Inferior parietal cortex (tissue), 1 donor: ENCODE results near the gene RABGAP1.
"Not testable (repeated sequence)": the region's sequence is repeated elsewhere in the genome, so short reads cannot be mapped to it uniquely, and the experiment has no call there.

Experiments used
- DNase-seq: peaks from one replicate; pipeline ENCODE4 v3.0.0-alpha.2; 2016; ENCODE audit errors: extremely low spot score

RABGAP1 gene

DNA sequence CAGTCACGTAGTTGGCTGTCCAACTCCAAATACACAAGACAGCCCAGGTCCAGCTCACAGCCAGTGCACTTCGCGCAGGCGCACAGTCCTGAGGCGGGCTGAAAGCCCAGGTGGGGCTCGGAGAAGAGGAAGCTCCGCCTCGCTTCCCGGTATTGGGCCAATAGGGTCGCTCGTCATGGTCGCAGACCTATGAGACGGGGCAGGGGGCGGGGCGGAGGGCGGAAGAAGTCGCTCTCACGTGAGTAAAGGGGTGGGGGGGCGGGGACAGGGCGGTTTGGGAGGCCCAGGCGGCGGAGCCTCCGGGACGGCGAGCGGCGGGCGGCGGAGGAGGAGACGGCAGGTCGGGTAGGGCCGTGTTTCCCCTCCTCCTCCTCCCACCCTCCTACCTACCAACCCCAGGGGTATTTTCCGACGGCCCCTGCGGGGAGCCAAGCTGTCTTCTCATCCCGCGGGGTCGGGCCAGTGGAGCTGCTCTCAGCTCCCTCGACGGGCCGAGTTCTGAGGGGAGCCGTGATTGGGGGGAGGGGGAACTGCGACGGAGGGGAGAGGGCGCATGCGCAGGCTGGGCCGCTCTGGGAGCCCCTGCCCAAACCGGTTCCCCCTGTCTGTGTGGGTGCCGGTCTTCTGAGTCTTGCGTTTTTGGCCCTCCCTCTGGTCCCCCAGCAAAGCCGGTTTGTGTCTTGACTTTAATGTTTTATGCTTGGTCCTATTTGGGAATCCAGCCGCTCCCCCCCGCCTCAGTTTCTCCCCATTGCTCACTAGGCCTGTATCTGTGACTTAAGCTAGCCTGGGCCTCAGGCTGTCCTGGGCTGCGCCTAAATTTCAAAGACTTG lies at the start of gene RABGAP1:
RABGAP1 (plus strand) TSS at position 272 of the 833 bp plus-strand sequence. CDS start 16,040 bp downstream, outside the sequence.
- peak; percentile 99 for DNase-seq

DNA sequence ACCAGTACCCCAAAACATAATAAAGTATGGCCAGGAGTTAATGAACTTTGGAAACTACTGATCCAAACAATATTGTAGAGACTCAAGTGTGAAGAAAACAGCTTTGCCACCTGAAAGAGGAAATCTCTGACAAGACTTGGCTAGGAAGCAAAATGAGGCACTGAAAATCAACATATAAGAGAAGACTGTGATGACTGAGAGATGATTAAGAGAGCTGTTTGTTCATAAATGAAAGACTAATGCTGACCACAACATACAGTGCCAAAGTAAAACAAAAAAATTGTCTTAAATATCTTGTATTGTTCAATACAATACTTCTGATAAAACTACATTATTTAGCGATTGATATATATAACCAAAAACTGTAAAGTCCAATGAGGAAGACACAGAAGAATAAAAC lies 42.9 kb upstream of the RABGAP1 start:
- no peak for DNase-seq

DNA sequence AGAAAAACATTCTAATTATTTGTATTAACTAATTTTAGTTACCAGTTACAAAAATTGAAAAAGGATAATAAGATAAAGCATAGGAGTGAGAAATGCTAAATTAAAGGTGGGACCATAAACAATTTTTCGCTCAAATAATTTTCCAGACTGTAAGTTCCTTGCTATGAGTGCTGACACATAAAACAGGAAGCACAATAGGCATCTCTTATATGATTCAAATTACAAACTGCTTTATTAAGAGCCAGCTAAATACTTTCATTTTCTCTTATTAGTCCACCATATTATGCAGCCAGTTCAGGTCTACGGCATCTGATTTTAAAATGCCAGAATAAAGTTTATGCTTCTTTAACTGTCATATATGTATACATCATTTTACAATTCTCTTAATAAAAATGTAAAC lies 40.0 kb upstream of the RABGAP1 start:
- no peak for DNase-seq

DNA sequence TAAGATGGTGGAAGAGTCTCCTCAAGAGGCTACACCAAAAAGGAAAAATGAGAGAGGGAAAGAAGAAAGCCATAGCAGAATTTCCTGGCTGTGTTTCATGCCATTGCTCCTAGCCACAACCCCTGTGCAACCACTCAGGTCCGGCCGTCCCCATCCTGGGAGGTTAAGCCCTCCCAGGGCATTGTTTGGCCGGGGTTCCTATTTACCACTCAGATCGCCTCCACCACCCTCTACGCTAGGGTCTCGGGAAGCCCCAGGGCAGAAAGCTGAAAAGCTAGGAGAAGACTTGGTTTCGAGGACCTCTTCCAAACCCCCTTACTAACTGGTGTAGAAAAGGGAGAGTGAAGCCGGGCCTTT lies 36.4 kb upstream of the RABGAP1 start:
- peak; percentile 30 for DNase-seq

DNA sequence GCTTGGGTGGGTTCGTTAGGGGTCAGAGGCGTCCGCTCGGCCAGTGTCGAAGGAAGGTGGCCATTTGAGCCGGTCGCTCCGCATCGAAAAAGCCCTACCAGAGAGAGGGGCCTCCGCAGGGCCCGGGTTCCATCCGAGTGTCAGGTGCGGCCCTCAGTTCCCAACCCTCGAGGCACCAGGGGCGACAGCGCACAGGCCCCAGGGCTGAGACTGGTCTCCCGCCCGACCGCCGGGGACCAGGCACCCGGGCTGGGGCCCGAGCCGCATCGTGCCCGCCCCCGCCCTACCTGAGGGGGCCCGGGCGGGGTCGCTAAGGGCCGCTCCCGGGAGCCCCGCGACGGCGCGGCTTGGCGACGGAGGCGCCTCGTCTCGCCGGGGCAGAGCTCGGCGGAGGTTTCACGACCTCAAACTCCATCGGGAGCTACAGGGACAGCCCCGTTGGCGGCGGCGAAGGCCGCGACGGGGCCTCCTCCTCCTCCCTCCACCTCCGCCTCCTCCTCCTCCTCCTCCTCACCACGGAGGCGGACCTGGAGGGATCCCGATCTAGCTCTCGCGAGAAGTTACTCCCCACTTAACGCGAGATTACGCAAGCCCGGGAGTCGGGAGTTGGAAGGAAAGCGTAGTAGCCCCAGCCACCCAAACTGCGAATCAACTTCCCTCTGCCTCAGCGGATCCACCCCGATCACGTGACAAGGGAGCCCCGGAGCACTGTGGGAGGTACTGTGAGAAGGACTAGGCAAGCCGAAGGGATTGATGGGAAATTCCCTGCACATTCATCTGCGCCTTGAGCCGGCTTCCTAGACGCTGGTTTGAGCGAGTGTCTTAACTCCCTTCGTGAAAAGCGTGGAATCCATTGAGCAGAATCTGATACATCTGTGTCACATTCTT lies 35.8 kb upstream of the RABGAP1 start, which contains the start of gene RC3H2:
RC3H2 (minus strand) TSS at position 537 of the 888 bp plus-strand sequence. CDS start 7,850 bp downstream, outside the sequence.
- DNase-seq: peak; percentile 100

DNA sequence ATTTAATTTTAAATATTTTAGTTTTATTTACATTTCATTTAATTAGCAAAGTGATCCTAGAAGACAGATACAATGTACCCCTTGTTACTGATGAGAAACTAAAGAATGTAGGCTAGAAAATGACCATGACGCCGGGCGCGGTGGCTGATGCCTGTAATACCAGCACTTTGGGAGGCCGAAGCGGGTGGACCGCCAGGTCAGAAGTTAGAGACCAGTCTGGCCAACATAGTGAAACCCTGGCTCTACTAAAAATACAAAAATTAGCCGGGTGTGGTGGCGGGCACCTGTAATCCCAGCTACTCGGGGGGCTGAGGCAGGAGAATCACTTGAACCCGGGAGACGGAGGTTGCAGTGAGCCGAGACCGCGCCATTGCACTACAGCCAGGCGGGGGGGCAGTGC lies 34.7 kb upstream of the RABGAP1 start:
- not testable (repeated sequence) for DNase-seq

DNA sequence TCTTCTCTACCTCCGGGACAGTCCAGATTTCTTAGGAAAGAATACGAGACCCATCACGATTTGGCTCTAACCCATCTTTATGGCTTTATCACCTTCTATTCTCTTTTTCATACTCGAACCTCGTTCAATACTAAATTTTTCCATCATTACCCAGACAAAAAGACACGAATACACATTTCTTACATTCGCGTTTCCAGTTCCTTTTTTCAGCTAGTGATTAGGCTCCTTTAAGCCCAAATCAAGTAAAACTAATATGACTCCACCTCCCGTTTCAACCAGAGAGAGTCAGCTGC lies 28.2 kb upstream of the RABGAP1 start:
- peak; percentile 44 for DNase-seq

DNA sequence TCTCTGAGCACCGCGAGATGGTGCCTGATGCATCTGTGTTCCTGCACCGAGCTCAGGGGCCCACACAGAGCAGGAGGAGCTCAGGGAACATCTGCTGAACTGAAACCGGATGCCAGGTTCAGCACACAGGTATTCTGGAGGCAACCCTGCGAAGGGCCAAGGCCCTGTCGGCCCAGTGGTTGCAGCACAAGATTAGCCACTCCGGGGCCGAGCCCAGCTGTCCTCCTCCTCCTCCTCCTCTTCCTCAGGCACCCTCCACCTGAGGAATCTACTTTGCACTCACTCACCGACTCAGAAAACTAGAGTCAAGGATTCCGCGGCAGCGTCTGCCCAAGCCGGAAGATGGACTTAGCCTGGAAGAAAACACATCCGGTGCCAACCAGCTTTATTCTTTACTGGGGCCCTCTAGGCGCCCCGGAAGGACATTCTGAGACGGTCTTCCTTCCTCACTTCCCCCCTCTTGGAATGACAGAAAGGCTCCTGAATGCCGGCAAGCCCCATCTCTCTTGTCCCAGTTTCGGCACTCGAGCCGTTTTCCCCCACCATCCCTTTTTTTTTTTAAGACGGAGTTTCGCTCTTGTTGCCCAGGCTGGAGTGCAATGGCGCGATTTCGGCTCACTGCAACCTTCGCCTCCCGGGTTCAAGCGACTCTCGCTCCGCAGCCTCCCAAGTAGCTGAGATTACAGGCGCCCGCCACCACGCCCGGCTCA lies 27.7 kb upstream of the RABGAP1 start, which contains the start of gene ZBTB6:
ZBTB6 (minus strand) TSS at position 360 of the 710 bp plus-strand sequence. CDS start 1,251 bp downstream, outside the sequence.
- DNase-seq: peak; percentile 96

DNA sequence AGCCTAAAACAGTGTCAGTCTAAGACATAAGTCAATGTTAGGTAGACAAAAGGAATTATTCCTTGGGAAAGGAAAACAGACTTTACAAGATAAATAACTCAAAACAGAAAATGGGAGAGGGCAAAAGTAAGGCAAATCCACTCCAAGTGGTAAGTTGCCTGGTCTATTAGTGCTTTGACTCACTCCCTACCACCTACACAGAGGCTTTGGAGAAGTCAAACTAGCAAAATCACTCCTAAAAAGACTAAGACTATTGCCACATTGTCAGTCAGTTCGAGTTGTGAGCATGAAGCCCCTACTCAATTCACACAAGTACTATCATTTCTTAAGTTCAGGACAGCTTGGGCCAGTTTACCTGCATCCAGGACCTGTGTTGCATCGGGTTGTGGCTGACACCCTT lies 22.5 kb upstream of the RABGAP1 start:
- no peak for DNase-seq

DNA sequence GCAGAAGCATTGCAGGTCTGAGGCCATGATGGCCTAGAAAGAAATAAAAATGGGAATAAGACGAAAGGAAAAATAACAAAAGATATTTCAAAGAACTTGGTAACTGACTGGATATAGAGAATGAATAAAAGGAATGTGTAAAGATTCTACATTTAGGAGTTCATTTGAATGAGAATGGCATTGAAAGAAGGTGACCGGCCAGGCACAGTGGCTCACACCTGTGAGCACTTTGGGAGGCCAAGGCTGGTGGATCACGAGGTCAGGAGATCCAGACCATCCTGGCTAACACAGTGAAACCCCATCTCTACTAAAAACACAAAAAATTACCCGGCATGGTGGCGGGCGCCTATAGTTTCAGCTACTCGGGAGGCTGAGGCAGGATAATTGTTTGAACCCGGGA lies 18.1 kb upstream of the RABGAP1 start:
- no peak for DNase-seq

DNA sequence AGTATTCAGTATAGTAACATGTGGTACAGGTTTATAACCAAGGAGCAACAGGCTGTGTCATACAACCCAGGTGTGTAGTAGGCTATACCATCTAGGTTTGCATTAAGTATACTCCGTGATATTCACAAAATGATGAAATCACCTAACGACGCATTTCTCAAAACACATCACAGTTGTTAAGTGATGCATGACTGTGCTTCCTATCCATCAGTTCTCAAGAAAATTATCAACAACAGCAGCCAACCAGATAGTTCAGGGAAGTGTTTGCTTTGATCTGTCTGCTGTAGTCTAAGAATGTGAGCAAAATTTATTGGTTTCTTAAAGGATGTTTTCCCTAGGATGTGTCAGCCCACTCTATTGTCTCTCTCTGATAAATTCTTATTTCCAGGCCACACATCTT lies 16.9 kb upstream of the RABGAP1 start:
- no peak for DNase-seq

DNA sequence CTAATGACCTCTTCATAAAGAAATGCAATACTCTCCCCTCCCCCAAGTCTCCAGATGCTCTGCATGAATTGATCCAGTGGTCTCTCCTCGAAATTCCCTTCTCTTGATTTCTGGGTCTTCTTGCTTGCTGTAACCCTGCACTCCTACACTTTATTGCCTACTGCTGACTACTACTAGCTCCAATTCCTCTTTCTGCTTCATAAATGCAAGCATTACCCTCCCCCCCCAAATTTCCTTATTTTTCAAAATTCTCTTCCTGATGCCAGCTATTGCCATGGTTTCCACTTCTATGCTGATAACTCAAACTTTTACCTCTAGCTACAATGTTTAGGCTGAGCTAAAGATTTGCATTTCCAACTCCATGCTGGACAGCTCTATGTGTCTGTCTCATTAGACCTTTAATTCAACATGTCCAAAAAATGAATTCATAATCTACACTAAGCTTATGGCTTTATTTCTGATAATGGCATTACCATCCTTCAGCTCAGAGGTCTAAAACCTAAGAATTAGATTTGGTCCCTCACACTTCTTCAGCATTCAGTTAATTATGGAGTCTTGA lies 10.9 kb upstream of the RABGAP1 start:
- DNase-seq: no peak

DNA sequence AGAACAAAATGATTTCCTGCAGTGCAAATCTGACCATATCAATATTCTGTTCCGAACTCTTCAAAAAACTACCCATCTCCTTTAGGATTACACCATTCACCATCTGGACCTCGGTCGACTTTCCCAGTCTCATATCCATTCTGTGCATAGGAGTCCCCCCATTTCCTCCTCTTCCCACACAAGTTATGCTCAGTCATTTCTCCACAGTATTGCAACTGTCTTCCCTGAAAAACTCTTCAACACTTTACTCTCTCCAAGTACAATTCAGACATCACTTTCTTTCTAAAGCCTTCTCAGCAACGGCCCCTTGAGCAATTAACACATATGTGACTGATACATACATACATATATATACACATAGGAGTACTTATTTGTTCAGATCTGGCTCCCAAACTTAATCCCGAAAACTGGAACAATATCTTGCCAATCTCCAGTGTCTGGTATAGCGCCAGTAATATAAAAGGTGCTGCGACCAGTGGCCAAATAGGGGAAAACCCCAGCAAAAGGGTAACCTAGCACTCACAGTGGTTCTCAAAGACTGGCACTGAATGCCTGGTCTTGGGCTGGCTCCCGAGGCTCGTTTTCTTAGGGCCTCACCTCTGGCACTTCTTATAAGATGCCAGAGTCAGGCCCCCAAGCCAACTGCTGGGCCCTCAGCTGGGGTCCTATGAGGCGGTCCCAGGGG lies 10.1 kb upstream of the RABGAP1 start:
- no peak for DNase-seq

DNA sequence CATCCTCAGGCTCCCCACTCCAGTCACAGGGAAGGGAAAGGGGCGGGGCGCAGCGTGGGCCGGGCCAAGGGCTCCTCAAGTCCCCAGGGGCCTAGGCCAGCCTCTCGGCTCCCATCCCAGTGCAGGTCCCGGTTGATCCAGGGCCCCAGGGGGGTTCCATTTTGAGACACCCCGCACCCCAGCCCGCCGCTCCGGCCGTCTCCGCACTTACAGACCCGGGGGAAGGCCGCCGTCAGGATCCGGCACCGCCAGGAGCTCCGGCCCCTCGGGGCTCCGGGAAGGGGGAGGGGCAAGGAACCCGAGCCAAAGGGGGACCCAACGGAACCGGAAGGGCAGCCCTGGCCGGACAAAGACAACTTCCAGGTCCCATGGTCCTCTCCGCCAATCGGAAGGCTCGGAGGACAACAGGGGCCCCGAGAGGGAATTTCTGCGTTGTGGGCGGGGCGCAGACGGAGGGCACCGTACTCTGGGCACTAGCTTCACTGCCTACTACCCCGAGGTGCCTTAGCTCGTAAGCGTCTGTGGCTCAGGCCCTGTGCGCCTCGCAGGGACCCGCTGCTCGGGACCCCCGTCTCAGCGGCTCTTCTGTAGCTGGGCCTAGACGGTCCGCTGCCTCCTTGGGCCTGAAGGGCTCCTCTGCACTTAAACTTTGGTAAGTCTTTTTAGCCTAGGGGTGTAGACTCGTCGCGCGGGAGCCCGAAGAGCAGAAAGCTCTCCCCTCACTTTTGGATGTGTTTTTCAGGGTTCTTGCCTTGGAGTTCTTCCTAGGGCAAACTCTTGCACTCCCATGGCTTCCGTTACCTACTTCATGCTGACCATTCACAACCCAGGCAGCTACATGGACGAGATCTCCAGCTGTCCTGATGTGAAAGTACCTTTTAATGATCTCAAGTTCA lies 9.3 kb upstream of the RABGAP1 start, which contains the start of gene ZBTB26:
ZBTB26 (minus strand) TSS at position 287 of the 896 bp plus-strand sequence. CDS start 11,578 bp downstream, outside the sequence.
- peak; percentile 97 for DNase-seq

DNA sequence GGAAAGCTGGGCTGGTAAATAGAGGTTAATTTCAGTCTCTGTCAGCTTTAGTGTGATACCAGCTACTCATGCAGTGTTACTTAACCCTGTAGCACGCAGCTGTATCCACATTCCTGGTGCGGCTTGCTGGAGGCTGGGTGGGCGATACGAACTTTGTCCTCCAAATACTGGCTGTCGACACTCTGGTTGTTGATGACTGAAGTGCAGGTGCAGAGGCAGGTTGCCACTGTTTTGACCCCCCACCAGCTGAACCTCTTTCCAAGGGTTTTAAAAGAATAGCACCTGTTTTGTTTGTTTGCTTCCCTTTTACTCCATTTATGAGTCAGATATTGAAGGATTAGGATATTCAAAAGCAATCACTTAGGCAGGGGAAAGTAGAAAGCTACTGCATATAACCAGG lies 4.4 kb upstream of the RABGAP1 start:
- no peak for DNase-seq

DNA sequence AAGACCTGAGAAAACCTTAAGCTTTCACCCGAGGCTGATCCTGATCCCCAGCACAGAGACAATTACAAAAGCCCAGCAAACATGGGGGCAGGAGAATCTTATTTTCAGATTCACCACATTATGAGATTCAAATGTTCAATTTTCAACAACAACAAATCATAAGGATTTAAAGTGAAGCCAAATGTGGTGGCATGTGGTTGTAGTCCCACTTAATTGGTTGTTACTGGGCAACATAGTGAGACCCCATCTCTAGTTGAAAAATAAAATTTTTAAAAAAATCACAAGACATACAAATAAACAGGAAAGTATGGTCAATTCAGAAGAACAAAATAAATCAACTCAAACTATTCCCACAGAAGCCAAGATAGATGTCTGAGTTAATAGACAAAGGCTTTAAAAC lies 3.9 kb upstream of the RABGAP1 start:
- no peak for DNase-seq

DNA sequence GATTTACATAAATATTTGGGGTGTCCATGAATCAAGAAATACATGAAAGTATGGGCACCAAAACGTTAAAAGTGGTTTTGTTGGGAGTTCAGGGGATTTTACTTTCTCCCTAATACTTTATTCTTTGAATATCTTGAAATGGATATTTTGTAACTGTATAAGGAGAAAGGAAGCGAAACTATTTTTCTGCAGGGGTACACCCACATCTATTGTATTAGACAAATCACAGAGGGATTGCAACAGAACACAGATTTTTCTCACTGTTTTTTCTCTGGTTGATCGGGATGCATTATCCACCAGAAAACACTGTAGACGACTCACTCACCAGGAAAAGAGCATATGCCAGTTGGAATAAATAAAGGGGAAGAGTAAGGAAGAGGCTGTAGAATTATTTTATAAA lies 1.2 kb upstream of the RABGAP1 start:
- no peak for DNase-seq

DNA sequence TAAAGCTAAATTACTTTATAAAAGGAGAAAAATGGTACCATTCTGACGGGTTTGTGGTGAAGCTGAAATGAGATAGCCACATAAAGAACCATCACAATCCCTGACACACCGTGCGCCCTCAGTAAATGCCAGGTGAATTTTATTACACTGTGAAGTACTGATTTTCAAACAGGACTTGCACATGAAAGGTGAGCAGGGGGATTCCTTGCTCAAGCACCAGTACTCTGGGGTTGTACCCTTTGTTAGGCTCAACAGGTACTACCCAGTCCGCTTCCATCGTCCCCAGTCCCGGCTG lies 419 bp upstream of the RABGAP1 start:
- DNase-seq: no peak

DNA sequence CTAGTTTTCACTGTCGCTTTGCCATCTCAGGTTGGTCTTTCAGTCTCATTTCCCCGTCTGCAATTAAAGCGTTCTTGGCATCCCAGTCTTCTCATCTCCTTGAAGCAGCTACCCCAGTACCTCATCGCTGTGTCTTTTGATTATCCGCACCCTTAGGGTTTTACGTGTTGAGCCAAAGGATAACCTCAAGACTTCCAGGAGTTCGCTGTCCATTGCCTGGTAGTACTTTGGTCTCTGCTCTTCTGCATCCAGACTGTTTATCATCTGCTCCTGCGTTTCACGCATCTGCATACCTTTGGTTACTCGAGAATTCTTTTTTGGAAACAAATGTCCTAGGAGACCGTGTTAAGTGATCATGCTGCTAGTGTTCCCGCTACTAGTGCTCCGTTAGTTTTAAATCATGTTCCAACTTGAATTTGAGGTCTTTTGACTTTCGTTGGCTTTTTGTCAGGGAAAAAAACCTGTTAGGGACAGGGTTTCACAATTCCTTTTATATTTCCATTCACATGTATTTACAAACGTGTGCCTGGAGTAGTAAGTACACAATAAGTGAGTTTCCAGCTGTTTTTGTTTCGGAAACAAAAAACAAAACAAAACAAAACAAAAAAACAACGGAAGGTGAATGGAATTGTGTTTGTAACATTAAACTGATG lies 888 bp downstream of the RABGAP1 start:
- peak; percentile 25 for DNase-seq
